ENCODE data around the gene DRC3.

Gene DRC3

DNA sequence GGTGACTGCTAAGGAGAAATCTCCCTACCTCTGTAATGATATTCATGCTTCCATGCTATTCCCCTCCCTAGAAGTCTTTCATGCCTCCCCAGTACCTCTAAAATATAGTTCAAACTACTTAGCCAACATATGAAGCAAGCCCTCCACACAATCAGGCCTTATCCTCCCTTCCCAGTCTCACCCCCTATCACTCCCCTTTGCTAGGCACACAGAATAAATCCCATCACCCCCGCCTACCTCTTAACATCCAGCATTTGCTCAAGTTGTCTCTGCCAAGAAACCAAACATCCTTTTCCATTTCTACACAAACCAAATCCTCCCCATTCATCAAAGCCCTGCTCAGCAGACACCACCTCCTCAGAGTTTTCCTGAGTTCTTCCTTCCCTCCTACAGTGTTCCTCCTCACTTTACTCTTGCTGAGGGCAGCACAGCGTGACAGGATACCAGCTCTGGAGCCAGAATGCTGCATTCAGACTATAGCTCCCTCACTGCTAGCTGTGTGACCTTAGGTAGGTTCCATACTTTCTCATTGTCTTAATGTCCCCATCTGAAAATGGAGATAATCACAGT, 7.4 kb upstream of the DRC3 start:
- DNase-seq (ENCODE audit: low read depth in 2 of 2, low spot score in 1 of 2): no peak

DNA sequence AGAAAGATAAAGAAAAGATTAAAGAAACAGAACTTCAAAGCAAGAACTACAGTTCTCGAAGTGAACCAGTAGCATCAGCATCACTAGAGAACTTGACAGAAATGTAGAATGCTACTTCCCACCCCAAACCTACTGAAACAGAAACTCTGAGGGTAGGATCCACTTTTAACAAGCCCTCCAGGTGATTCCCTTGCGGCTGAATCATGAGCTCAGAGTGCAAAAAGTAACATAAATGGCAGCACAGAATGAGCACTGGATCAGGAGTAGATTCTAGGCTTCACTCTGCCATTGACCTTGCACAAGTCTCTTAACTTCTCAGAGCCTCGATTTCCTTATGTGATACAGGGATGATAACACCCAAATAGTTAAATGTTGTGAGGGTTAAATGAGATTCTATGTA, 6.3 kb upstream of the DRC3 start:
- no peak for DNase-seq (ENCODE audit: low read depth in 2 of 2, low spot score in 1 of 2)

DNA sequence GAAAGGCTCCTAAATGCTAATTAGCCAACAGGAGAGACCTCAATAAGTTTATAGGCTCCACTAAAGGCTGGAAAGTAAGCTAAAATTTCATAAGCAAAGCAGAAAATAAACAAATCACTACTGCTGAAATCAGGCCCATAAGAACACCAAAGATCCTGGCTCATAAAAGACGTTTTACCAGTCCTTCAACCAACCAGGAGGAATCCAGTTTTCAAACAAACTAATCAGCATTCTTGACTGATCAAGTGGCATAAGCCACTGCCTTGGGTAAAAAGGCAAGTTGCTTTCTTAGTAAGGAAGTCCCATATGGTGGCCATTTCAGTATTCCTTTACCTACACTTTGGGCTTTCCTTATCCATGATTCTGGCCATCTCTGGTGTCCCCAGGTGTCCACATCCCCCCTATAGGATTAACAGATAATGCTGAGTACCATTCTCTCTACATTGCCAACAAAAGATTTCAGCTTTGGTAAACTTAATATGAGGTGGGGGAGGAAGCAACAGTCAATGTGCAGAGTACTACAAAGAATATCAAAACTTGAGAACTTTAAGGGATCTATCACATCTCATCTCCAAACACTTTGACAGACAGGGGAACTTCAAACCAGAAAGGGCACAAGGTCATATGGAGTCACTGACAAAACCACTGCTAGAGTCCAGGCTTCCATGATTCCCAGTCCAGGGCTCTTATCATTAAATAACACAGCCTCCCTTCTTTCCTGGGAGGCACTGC, 1.8 kb upstream of the DRC3 start:
- DNase-seq (ENCODE audit: low read depth in 2 of 2, low spot score in 1 of 2): no peak

DNA sequence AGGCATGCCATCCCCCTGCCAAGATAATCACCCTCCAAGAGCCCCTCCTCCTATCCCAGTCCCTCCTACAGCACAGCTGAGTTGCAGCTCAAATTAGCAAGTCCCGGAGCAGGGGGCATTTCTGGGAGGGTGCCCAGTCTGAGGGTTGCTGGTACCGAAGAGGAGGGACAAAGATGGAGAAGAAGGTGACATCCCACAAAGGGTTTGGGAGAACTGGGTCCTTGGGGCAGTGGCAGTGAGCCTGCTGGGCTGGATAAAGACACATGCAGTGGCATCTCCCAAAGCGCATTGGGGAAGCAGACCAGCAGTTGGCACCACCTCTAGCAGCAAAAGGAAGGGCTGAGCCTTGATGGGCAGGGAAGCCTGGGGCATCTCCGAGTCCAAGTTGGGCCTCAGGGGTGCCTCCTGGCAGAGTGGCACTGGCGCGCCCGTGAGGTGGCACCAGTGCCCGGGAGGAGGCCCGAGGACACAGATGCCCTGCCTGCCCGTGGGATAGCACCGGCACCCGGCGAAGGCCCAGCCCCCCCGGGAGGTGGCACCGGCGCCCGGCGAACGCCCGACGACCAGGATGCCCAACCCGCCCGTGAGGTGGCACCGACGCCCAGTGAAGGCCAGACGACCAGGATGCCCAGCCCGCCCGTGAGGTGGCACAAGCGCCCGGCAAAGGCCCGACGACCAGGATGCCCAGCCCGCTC, 1.1 kb upstream of the DRC3 start:
- peak in 1 of 2 donors; percentile 6 for DNase-seq (ENCODE audit: low read depth in 2 of 2, low spot score in 1 of 2)

DNA sequence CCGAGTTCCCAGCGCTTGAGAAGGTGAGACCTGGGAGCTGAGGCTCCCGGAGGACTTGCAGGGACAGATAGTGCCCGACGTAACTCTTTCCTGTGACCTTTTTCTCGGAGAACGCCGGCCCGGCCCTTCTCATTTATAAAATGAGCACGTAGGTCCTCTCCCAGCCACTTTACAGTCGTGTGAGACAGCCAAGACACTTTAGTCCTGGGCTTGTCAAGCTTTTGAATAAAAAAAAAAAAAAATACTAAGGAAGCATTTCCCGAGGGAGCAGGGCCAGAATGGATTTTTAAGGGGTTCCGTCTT, 241 bp downstream of the DRC3 start:
- DNase-seq (ENCODE audit: low read depth in 2 of 2, low spot score in 1 of 2): no peak

DNA sequence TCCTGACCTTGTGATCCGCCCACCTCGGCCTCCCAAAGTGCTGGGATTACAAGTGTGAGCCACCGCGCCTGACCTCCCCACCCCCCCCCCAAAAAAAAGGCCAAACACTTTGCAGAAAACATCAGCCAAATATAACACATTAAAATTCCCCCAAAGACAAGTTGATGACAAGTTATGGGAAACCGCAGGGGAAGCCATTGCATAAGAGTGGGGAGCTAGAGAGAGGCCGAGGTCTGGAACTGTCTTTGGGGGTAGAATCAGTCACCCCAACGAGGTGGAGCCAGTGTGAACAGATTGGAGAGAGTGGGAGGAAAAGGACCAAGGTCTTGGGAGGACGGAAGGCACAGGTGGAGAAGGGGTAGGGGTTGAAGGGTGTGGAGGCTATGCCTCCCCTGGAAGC, 2.8 kb downstream of the DRC3 start:
- no peak for DNase-seq (ENCODE audit: low read depth in 2 of 2, low spot score in 1 of 2)

DNA sequence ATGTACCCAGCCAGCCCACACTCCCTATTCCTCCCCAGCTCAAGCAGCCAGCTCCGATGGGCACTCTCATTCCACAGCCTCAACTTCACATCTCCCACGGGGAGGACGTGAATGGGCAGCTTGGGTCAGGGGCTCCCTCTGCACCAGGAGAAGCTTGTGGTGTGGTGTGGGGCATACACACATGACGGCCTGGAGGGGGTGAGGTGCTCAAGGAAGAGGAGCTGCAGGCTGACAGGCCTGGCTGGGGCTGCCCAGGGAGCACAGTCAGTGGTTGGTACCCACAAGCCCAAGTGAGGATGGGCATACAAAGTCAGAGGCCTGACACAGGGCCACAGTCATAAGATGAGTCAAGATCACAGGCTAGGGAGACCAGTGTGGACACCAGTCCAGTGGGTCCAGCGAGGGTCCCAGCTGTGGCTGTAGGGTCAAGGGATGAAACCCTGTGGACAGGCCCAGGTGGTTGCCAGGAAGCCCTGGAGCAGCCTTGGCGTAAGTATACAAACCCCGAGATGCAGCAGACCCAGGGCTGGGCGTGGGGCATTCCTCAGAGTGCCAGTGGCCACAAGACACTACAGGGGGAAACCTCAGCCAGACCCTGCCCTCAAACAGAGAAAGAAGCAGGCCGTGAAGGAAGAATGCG, 4.4 kb downstream of the DRC3 start:
- DNase-seq (ENCODE audit: low read depth in 2 of 2, low spot score in 1 of 2): no peak

DNA sequence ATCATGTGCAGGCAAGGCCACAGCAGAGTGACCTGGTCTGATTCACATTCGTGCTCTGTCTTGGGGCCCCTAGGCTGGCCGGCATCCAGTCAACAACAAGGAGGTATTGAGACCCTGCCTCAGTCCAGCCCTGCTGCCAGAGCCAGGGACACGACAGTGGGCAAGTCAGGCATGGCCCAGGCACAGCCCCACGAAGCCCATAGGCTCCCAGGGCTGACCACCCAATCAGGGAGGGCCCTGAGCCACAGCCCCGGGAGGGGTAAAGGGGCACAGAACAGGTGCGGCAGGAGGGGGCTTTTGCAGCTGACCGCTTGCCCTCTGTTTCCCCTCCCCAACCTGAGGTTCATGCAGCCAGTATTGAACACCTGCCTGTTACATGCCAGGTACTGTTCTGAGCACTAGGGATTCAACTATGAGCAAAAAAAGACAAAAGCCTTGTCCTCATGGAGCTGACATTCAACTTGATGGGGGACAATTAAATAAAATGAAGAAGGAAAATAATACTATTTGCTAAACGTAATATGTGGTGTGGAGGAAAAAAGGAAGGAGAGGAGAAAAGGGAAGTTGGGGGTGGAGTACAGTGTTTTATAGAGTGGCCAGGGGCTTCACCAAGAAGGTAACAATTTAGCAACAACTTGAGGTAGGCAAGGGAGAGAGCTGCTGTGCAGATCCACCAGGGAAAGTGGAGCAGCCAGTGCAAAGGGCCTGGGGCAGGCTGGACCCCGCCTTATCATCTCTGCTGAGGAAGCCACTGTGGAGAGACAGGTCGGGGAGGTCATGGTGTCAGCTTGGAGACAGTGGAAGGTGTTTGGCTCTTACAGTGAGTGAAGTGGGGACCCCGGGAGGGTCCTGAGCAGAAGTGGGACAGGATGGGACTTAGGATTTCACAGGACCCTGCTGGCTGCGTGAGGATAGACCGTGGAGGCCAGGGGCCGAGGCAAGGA, 6.1 kb downstream of the DRC3 start:
- no peak for DNase-seq (ENCODE audit: low read depth in 2 of 2, low spot score in 1 of 2)

DNA sequence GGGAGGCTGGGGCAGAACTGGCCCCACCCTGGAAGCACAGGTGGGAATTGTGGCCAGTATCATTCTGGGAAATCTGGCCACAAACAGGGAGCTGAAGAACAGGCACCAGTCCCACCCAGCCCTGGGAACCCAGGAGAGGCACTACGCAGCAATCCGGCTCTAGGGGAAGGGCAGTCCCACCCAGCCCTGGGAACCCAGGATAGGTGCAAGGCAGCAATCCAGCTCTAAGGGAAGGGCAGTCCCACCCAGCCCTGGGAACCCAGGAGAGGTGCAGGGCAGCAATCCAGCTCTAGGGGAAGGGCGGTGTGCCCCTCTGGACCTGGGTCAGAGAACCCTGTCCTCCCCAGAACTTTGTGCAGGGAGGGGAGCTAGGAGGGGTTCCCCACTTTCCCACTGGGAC, 7.1 kb downstream of the DRC3 start:
- DNase-seq (ENCODE audit: low read depth in 2 of 2, low spot score in 1 of 2): no peak

DNA sequence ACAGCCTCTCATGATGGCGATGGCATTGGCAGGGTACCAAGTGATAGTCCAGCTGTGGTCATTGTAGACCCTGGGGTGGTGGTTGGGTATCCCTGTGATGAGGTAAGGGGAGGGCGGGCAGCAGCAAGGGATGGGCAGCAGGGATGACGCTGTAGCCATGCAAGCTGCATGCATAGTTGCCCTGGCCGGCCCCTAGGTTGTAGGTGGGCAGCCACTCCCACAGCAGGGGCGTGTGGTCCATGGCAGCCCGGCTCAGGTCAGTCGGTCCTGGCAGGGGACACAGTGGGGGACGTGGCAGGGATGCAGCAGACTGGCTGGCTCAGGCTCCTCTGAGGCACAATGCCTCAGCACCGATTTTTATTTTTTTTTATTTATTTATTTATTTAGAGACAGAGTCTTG, 8.7 kb downstream of the DRC3 start:
- no peak for DNase-seq (ENCODE audit: low read depth in 2 of 2, low spot score in 1 of 2)

DNA sequence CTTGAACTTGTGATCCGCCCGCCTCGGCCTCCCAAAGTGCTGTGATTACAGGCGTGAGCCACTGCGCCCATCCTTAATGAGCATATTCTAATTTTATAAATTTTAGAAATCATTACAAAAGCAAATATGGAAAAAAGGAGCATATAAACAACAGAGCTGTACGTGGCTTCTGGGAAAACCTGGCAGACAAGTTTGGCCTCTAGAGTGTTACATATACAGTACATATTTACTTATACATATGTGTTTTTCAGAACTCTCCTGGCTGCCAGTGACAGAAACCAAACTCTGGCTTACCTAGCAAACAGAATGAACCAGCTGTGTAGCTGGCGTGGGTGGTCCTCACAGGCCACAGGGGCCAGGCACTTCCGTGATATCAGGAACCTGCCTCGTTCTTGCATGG, 10.1 kb downstream of the DRC3 start:
- DNase-seq (ENCODE audit: low read depth in 2 of 2, low spot score in 1 of 2): no peak

DNA sequence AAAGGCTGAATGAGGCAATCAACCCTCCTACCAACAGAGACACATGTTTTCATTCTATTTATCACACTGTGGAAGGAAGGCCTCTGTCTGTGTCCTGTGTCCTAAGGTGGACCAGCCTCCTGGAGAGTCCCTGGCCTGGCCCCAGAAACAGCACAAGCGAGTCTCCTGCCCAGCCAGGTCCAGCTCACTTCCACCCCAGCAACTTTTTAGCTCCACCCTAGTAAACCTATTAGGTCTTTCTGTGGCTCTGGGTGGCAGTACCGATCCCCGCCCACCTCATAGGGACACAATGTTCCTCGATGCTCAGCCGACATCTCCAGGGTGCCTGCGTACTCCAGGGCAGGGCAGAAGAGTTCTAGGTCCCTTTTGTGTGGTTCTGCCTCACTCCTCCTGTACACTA, 10.7 kb downstream of the DRC3 start:
- no peak for DNase-seq (ENCODE audit: low read depth in 2 of 2, low spot score in 1 of 2)

DNA sequence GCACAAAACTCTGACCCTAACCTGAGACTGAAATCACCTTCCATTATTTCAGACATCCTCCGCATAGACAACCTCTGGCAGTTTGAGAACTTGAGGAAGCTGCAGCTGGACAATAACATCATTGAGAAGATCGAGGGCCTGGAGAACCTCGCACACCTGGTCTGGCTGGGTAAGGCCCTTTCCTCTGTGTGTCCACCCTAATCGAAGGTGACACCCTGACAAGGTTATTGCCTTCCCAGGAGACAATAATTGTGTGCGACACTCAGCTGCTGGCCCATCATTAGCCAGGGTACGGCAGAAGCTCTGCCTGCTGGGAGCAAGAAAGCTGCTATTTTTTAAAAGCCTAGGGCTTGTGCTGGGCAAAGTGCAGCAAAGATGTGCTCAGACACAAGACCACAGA, 11.1 kb downstream of the DRC3 start:
- no peak for DNase-seq (ENCODE audit: low read depth in 2 of 2, low spot score in 1 of 2)

DNA sequence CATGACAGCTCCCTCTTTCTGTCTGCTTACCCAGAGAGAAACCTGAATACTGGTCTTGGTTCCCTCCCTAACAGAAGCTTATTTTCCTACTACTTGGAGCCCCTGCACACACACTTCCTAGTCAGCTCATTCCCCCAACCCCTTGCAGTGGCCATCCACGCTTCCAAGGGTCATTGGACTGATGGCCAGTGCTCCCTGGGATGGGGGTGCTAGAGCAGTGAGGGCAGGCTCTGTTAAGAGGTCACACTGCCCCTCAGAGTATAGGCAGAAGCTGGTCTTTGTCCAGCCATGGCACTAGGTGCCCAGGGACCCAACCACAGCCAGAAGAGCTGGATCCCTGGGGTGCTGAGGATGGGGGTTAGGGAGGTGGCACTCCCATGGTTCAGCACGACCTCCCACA, 12.5 kb downstream of the DRC3 start:
- no peak for DNase-seq (ENCODE audit: low read depth in 2 of 2, low spot score in 1 of 2)

DNA sequence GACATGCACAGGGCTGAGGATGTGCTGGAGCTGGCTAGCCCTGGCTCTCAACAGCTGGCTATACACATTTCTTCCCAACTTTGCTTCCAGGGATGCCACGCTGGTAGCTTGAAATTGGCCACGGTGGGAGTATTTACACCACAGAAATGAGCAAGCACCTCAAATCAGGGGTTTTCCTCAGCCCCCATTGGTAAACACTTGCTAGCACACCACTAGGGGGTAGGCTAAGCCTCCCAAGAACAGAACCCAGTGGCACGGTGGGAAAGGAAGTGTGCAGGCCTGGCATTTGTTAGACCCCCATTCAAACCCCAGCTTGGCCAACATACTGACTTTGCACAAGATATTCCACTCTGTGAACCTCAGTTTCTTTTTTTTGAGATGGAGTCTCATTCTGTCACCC, 12.9 kb downstream of the DRC3 start:
- no peak for DNase-seq (ENCODE audit: low read depth in 2 of 2, low spot score in 1 of 2)

DNA sequence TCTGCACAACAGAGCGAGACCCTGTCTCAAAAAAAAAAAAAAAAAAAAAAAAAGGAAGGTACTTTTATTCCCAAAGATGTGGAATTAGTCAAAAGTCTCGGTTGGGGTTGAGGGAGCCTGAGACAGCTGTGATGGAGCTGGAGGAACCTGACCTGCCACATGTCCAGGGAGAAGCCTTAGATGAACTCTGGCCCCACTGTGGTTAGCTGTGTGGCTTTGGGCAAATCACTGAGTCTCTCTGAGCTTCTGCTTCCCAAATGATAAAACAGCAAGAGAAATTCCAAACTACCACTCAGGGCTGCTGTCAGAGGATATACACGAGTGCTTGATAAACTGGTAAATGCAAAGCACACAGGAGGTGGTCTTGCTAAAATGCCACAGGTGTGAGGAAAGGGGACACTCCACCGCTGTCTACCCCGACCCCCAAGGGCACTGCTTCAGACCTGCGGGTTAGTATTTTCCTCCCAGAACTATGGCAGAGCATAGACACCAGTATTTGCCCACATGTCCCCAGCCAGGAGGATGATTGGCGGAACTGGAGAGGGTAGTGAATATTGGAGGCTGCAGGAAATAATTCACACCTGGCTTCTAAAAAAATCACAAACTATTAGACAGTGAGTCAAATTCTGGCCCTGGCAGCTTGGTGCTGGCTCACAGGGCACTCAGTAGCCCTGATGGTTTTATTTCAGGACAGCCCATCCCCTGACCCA, 14.7 kb downstream of the DRC3 start:
- no peak for DNase-seq (ENCODE audit: low read depth in 2 of 2, low spot score in 1 of 2)

DNA sequence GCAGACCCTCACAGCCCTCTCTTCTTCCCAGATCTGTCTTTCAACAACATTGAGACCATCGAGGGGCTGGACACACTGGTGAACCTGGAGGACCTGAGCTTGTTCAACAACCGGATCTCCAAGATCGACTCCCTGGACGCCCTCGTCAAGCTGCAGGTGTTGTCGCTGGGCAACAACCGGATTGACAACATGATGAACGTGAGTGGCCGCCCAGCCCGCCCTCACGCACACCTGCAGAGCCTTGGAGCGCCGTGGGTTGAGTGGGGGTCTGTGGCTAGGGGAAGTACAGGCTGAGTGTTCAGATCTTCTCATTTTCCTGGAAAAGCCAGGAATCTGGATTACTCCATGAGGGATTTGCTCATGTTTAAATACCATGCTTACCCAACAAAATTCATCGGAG, 15.2 kb downstream of the DRC3 start:
- DNase-seq (ENCODE audit: low read depth in 2 of 2, low spot score in 1 of 2): no peak

DNA sequence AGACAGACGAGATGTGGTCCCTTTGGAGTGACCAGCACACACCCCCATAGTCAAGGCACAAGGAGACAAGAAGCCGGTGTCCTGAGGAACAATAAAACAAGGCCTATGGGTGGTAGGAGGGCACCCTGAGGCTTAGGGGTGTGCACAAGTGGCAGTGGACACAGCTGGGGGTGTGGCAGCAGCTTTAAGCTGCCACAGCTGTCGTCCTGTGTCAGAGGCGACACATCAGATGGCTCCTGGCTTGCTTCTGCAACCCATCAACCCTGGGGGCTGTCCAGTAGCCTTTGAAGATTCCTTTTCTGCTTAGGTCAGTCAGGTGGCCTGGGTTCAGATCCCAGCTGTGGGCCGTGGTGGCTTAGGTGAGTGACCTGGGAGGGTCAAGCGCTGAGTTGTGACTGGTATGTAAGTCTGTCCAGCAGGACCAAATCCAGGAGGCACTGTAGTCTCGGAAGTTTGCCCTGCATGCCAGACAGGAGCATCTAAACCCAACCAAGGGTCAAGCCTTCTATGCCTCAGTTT, 15.8 kb downstream of the DRC3 start:
- DNase-seq (ENCODE audit: low read depth in 2 of 2, low spot score in 1 of 2): no peak

DNA sequence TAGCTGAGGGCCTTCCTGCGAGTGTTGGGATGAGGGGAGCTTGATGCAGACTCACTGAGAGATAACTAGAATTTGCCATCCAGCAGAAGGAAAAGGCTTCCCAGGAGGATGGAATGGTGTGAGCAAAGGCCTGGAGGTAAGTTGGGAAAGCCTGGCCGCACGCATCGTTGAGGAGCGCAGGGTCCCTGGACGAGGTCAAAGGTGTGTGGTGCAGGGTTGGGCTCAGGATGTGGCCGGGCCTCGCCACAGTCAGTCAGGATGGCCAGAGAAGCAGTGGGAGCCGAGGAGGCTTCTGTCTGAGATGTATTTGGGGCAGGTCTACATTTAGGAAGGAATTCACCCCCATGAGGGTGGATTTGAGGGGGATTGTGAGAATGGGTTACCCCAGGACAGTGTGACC, 16.4 kb downstream of the DRC3 start:
- no peak for DNase-seq (ENCODE audit: low read depth in 2 of 2, low spot score in 1 of 2)

DNA sequence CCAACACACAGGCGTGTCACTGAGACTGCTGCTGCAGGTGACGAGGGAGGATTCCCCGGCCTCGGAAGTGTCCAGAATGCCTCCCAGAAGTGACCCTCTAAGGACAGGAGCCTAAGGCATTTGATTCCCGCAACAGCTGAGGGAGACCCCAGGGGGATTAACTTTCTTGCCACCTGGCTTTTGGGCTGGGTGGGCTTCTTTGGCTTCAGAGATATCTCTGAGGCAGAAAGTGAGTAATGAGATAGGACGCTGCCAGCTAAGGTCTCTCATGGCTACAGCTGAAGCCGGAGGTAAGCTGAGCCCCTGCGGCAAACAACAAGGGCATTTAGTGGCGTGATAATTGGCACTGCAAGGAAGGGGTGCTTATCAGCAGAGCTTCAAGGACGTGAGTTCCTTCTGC, 17.0 kb downstream of the DRC3 start:
- DNase-seq (ENCODE audit: low read depth in 2 of 2, low spot score in 1 of 2): no peak

DNA sequence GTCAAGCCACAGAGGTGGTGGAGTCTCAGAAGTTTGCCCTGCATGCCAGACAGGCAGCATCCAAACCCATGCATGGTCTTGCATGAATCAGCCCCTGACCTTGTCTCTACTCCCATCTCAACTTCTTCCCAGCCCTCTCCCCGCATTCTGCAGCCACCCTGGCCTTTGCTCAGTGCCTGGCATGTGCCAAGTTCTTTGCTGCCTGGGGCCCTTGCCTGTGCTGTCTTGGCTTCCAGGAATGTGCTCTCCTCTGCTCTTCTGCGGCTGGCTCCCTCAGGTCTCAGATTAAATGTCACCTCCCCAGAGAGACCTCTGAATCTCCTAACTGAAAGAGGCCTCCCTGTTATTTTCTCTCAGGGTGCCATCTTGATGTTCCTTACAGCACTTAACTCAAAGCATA, 17.6 kb downstream of the DRC3 start:
- DNase-seq (ENCODE audit: low read depth in 2 of 2, low spot score in 1 of 2): no peak

Measured in stimulated activated CD8-positive, alpha-beta memory T cell treated with anti-CD3 and anti-CD28 coated beads, Interleukin-4, amount 100 ng/mL, for 4 hours (primary cell).